Suprapubic skin (tissue), 3 donors: ENCODE results near the gene HYOU1.

Source experiments
- CTCF ChIP-seq, 2 donors: fragments of 200-600 bp in 1 of 2; fragments of 450-650 bp in 1 of 2; sonication (generic) in 1 of 2; IDR thresholded peaks; one replicate each; pipeline ENCODE4 v1.5.1; 2016 to 2019; ENCODE audit warnings: antibody characterized with exemption in 2 of 2, mild to moderate bottlenecking in 1 of 2, moderate library complexity in 1 of 2
- POLR2A ChIP-seq, 2 donors: fragments of 450-650 bp; IDR thresholded peaks; one replicate each; pipeline ENCODE4 v1.6.1; 2017; ENCODE audit warnings: antibody characterized with exemption in 2 of 2, mild to moderate bottlenecking in 2 of 2, moderate library complexity in 2 of 2

GRCh38 chr11:119087747-119088241, 30.8 kb upstream of the HYOU1 start:
- TF ChIP-seq POLR2A (IDR thresholded peaks at IDR 0.05) (no peak), CTCF (IDR thresholded peaks at IDR 0.05) (no peak)
